H1 (cell line): ENCODE results near the gene RFX2. TPM values are rescaled to one million over a fixed set of nuclear protein-coding genes. Genes with fewer than 3 reads are reported as not detected.

ENCODE experiments used
- CTCF ChIA-PET: fragments of 300-600 bp; sonication (Branson Sonifier 250); formaldehyde crosslinking; loops from one replicate; lab custom pipeline; 2021; ENCODE audit not compliant: partially characterized antibody; lab: Charles Lee
- POLR2A ChIA-PET: fragments of 300-600 bp; sonication (Branson Sonifier 250); formaldehyde crosslinking; loops from one replicate; lab custom pipeline; 2021; ENCODE audit warnings: inconsistent platforms; ENCODE audit not compliant: partially characterized antibody; lab: Charles Lee
- DNase-seq, 2 experiments: peaks; one replicate each; pipeline versions ENCODE4 v3.0.0 to v3.0.0-alpha.2; 2010 to 2022; ENCODE audit warnings: low spot score in 2 of 2, low read depth in 1 of 2, mixed read lengths in 1 of 2
- FAIRE-seq: peaks from 2 replicates; lab custom pipeline; 2011; peaks lifted over from hg19 to GRCh38; lab: Jason Lieb, UNC
- H2AFZ ChIP-seq: 2 replicates; pipeline ENCODE4 v1.8.1; 2012; ENCODE audit warnings: low read length, inconsistent platforms
- H2AK5ac ChIP-seq: 2 replicates; pipeline ENCODE4 v1.6.1; 2013; ENCODE audit warnings: low read depth, low read length
- H2BK120ac ChIP-seq: replicated peaks from 2 replicates; pipeline ENCODE3; 2013; ENCODE audit warnings: low read depth, low read length, inconsistent platforms
- H2BK12ac ChIP-seq: 2 replicates; pipeline ENCODE4 v1.6.1; 2013; ENCODE audit warnings: low read depth, low read length
- H2BK15ac ChIP-seq: 2 replicates; pipeline ENCODE4 v1.6.1; 2013; ENCODE audit warnings: low read length
- H2BK20ac ChIP-seq: 2 replicates; pipeline ENCODE4 v1.6.1; 2013; ENCODE audit warnings: low read length
- H2BK5ac ChIP-seq: 2 replicates; pipeline ENCODE4 v1.6.1; 2013; ENCODE audit warnings: low read depth, low read length
- H3K14ac ChIP-seq: 2 replicates; pipeline ENCODE4 v1.6.1; 2013; ENCODE audit warnings: inconsistent platforms; ENCODE audit not compliant: insufficient read length
- H3K18ac ChIP-seq: 2 replicates; pipeline ENCODE4 v1.6.1; 2013; ENCODE audit warnings: low read length; ENCODE audit errors: extremely low read depth
- H3K23ac ChIP-seq: 2 replicates; pipeline ENCODE4 v1.6.1; 2013; ENCODE audit warnings: inconsistent platforms; ENCODE audit not compliant: insufficient read length
- H3K23me2 ChIP-seq: 2 replicates; pipeline ENCODE4 v1.6.1; 2013; ENCODE audit warnings: low read depth, low read length
- H3K27ac ChIP-seq: 2 replicates; pipeline ENCODE4 v1.6.1; 2011; ENCODE audit warnings: low read depth, low read length, inconsistent platforms
- H3K27me3 ChIP-seq, 4 experiments: replicated peaks in 1 of 4; 1 replicate in 1 of 4; 2 replicates in 3 of 4; pipeline versions ENCODE4 v1.6.1 to v1.8.1; 2011 to 2013; ENCODE audit warnings: low read length in 3 of 4, mild to moderate bottlenecking in 3 of 4, inconsistent platforms in 2 of 4, mixed read lengths in 2 of 4, moderate library complexity in 1 of 4; ENCODE audit not compliant: control insufficient read depth in 3 of 4, insufficient read depth in 3 of 4; ENCODE audit errors: extremely low read depth in 1 of 4
- H3K36me3 ChIP-seq, 4 experiments: 2 replicates each; pipeline versions ENCODE4 v1.6.1 to v1.8.1; 2011 to 2013; ENCODE audit warnings: mild to moderate bottlenecking in 4 of 4, low read length in 3 of 4, moderate library complexity in 2 of 4, control low read depth in 1 of 4, inconsistent platforms in 1 of 4; ENCODE audit not compliant: insufficient read depth in 4 of 4, control insufficient read depth in 2 of 4
- H3K4ac ChIP-seq: replicated peaks from 2 replicates; pipeline ENCODE3; 2013; ENCODE audit warnings: low read length, low read depth, mixed read lengths, inconsistent platforms; ENCODE audit not compliant: insufficient read length
- H3K4me1 ChIP-seq, 4 experiments: replicated peaks in 1 of 4; 1 replicate in 1 of 4; 2 replicates in 3 of 4; pipeline versions ENCODE4 v1.6.1 to v1.8.1; 2011 to 2013; ENCODE audit warnings: low read length in 3 of 4, inconsistent platforms in 2 of 4, mixed read lengths in 1 of 4; ENCODE audit not compliant: insufficient read depth in 4 of 4, control insufficient read depth in 3 of 4
- H3K4me2 ChIP-seq, 2 experiments: 2 replicates each; pipeline versions ENCODE4 v1.6.1 to v1.8.1; 2011 to 2013; ENCODE audit warnings: low read depth in 2 of 2, low read length in 2 of 2, control low read depth in 1 of 2, inconsistent platforms in 1 of 2, mild to moderate bottlenecking in 1 of 2; ENCODE audit not compliant: insufficient read depth in 1 of 2
- H3K4me3 ChIP-seq, 4 experiments: fragments of 200-600, 300-600 bp in 1 of 4; sonication (generic), shearing (Covaris generic), sonication (Bioruptor Twin) in 1 of 4; 2 replicates each; pipeline versions ENCODE4 v1.5.1 to v1.8.1; 2011 to 2016; ENCODE audit warnings: low read length in 4 of 4, low read depth in 3 of 4, control low read depth in 2 of 4, inconsistent platforms in 2 of 4, mild to moderate bottlenecking in 2 of 4, mixed read lengths in 1 of 4, moderate library complexity in 1 of 4; ENCODE audit not compliant: insufficient read depth in 2 of 4; ENCODE audit errors: extremely low read depth in 1 of 4
- H3K56ac ChIP-seq: replicated peaks from 2 replicates; pipeline ENCODE3; 2013; ENCODE audit warnings: low read depth, mild to moderate bottlenecking, mixed read lengths, low read length, inconsistent platforms; ENCODE audit not compliant: insufficient read length
- H3K79me1 ChIP-seq: 2 replicates; pipeline ENCODE4 v1.6.1; 2013; ENCODE audit warnings: low read depth, low read length, control low read depth
- H3K79me2 ChIP-seq, 2 experiments: 2 replicates each; pipeline versions ENCODE4 v1.6.1 to v1.8.1; 2012 to 2013; ENCODE audit warnings: low read length in 2 of 2, mild to moderate bottlenecking in 2 of 2, inconsistent platforms in 1 of 2; ENCODE audit not compliant: insufficient read depth in 2 of 2, control insufficient read depth in 1 of 2
- H3K9ac ChIP-seq, 4 experiments: replicated peaks in 1 of 4; 1 replicate in 1 of 4; 2 replicates in 3 of 4; pipeline versions ENCODE4 v1.6.1 to v1.8.1; 2011 to 2013; ENCODE audit warnings: low read depth in 3 of 4, low read length in 3 of 4, control low read depth in 2 of 4, mild to moderate bottlenecking in 2 of 4, moderate library complexity in 2 of 4, inconsistent platforms in 1 of 4; ENCODE audit errors: extremely low read depth in 1 of 4
- H3K9me3 ChIP-seq, 2 experiments: 2 replicates each; pipeline versions ENCODE4 v1.6.1 to v1.8.1; 2012 to 2013; ENCODE audit warnings: mild to moderate bottlenecking in 2 of 2, moderate library complexity in 2 of 2, control low read depth in 1 of 2, inconsistent platforms in 1 of 2, low read depth in 1 of 2, low read length in 1 of 2, mixed read lengths in 1 of 2; ENCODE audit not compliant: insufficient read depth in 2 of 2
- H4K20me1 ChIP-seq, 2 experiments: replicated peaks in 1 of 2; 2 replicates each; pipeline versions ENCODE3 to v1.8.1; 2011 to 2013; ENCODE audit warnings: inconsistent platforms in 2 of 2, low read length in 2 of 2, mild to moderate bottlenecking in 1 of 2; ENCODE audit not compliant: insufficient read depth in 2 of 2, control insufficient read depth in 1 of 2
- H4K5ac ChIP-seq: 2 replicates; pipeline ENCODE4 v1.6.1; 2013; ENCODE audit warnings: low read length, low read depth, mixed read lengths, inconsistent platforms; ENCODE audit not compliant: insufficient read length
- H4K8ac ChIP-seq: 2 replicates; pipeline ENCODE4 v1.8.0; 2013; ENCODE audit warnings: mild to moderate bottlenecking, moderate library complexity, low read length, inconsistent platforms; ENCODE audit not compliant: insufficient read depth; ENCODE audit errors: extremely low read depth
- H4K91ac ChIP-seq: replicated peaks from 2 replicates; pipeline ENCODE3; 2013; ENCODE audit warnings: low read length, mixed read lengths, inconsistent platforms; ENCODE audit not compliant: insufficient read length
- GTF2F1 ChIP-seq: IDR thresholded peaks from 2 replicates; pipeline ENCODE4 v1.6.1; 2012; ENCODE audit warnings: low read depth, low read length, improper control_type of control experiment, borderline replicate concordance
- HDAC2 ChIP-seq, 2 experiments: fragments of 300-600 bp in 1 of 2; sonication (generic) in 1 of 2; IDR thresholded peaks; 2 replicates each; pipeline ENCODE4 v1.6.1; 2011 to 2012; ENCODE audit warnings: low read depth in 2 of 2, low read length in 2 of 2, mild to moderate bottlenecking in 2 of 2, moderate library complexity in 2 of 2, borderline replicate concordance in 1 of 2, inconsistent platforms in 1 of 2
- HDAC6 ChIP-seq: IDR thresholded peaks from one replicate; pipeline ENCODE4 v1.7.1; 2012; ENCODE audit warnings: low read depth, mild to moderate bottlenecking, inconsistent platforms, low read length, moderate library complexity
- KDM5A ChIP-seq: fragments of 200-600 bp; IDR thresholded peaks from 2 replicates; pipeline ENCODE4 v1.7.1; 2012; ENCODE audit warnings: mild to moderate bottlenecking, low read length, inconsistent platforms, mixed read lengths
- NANOG ChIP-seq: IDR thresholded peaks from 2 replicates; pipeline ENCODE4 v1.6.1; 2011; ENCODE audit warnings: low read length, low read depth, mild to moderate bottlenecking, inconsistent platforms; ENCODE audit not compliant: insufficient read depth, poor library complexity, severe bottlenecking
- RNF2 ChIP-seq: fragments of 200-900, 300-1000 bp; sonication (generic); IDR thresholded peaks from 2 replicates; pipeline ENCODE4 v1.7.1; 2016; ENCODE audit warnings: borderline replicate concordance, low read depth, mild to moderate bottlenecking, antibody characterized with exemption, low read length; ENCODE audit not compliant: poor library complexity, severe bottlenecking; ENCODE audit errors: missing control alignments
- SP4 ChIP-seq: IDR thresholded peaks from 2 replicates; pipeline ENCODE4 v1.6.1; 2012; ENCODE audit warnings: low read length, inconsistent platforms
- TEAD4 ChIP-seq: IDR thresholded peaks from 2 replicates; pipeline ENCODE4 v1.6.1; 2012; ENCODE audit warnings: low read depth, low read length, inconsistent platforms, mixed read lengths
- WGBS, 2 experiments: shearing (Covaris generic) in 1 of 2; methylation state at CpG; one replicate each; pipeline versions ENCODE4 v1.1.6 to v1.1.7; 2013 to 2015; ENCODE audit warnings: low lambda C conversion rate in 2 of 2, mixed read lengths in 2 of 2, inconsistent platforms in 1 of 2, low coverage in 1 of 2, missing lambda C conversion rate in 1 of 2; ENCODE audit not compliant: insufficient replicate concordance in 2 of 2, insufficient coverage in 1 of 2, insufficient read length in 1 of 2; ENCODE audit errors: extremely low coverage in 1 of 2, missing lambda C conversion rate in 1 of 2; 5-methylcytosine and 5-hydroxymethylcytosine counted together
- polyA plus RNA-seq, 7 experiments: library from polyadenylated mRNA; depleted of rRNA in 3 of 7; stranded (reverse) in 5 of 7; unstranded in 2 of 7; fragments of >200 nt in 5 of 7; fragments of 200-250 nt in 2 of 7; gene quantifications; 1 replicate in 5 of 7; 2 replicates in 1 of 7; 4 replicates in 1 of 7; pipeline versions ENCODE4 v1.2.1 to v1.2.3, GENCODE V29; 2011 to 2013; ENCODE audit warnings: missing spikeins in 2 of 7, mixed read lengths in 2 of 7
- total RNA-seq: library from RNA; stranded (reverse); fragmentation: NEBNext Ultra II Directional; extraction: Animal tissue kit (Norgen Biotek cat#: 25700); gene quantifications from 2 replicates; pipeline ENCODE4 v1.2.1, GENCODE V29; 2021
- TF ChIP-seq, protein P1 (sequence below): IDR thresholded peaks from 2 replicates; pipeline ENCODE4 v1.6.1; 2012; ENCODE audit warnings: inconsistent platforms

RFX2 gene
- total and polyA plus RNA-seq, 2 of the 8 experiments (the other 6 are each of a cell fraction or from before 2014, with no cell fraction given), result 4.8 to 5.3 TPM

DNA sequence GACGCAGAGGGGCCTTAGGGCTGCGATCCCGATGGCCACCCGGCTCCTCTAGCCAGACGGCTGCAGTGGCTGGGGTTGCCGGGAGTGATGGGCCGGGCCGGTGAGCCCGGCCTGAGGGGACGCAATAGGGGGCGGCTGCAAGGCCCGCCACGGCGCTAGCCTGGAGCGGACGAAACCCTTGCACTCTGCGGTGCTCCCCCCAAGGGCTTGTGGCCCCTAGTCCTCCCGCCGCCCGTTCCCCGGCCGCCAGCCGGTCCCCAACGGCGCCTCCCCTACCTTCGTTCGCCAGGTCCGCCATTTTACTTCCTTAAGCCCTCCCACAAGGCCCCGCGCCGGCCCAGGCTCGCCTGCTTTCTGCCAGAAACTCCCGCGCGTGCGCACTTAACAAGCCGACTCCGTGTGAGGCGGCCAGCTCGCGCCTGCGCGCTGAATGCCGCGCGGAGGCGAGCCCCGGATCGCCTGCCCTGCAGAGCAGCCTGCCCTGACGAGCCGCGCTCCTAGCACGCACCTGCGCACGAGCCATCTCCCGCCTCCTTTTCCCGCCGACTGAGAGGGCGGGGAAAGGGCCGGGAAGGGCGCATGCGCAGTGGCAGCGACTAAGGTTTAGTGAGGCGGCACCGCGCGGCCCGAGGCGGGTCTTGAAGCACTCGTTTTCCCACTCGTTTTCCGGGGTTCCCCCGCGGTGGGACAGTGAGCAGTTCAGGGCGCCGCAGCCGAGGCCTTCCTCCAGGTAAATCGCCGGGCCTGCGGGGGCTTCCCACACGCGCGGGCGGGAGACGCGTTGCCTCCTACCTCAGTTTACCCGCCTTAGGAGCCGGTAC is 132.3 kb downstream of the RFX2 start, which contains the start of gene RANBP3:
Gene RANBP3, minus strand, starts transcription at position 356 of the 821 bp plus-strand sequence. Its CDS starts 58 bp downstream, at position 298.
- peak within 1 kb of the TSS; percentile 85 to 97 (median 89) for H3K4me3 ChIP-seq
- H4K91ac ChIP-seq, result peak within 1 kb of the TSS; percentile 40
- peak within 1 kb of the TSS; percentile 91 to 94 (median 93) for H3K9ac ChIP-seq
- H3K23me2 ChIP-seq, result peaks cover 6% of the 10 kb centered on the region; the same call in 1 of the 2 replicates
- peaks cover 42 to 49% of the 10 kb centered on the region in 2 experiments for H3K79me2 ChIP-seq
- peaks cover 22 to 27% of the 10 kb centered on the region in 2 experiments for H4K20me1 ChIP-seq
- peak within 1 kb of the TSS; percentile 83 for H3K56ac ChIP-seq
- H3K27ac ChIP-seq, result peak within 1 kb of the TSS; percentile 94
- CTCF ChIA-PET, result interaction anchor here (2.8 to 13.2 kb wide), 3 partner anchors 10 to 40 kb away, joined by 12 to 306 read pairs (median 22); no protein-coding TSS in a partner anchor
- POLR2A ChIA-PET, result interaction anchor here (0.9 to 3.4 kb wide), 14 partner anchors 8 to 221 kb away, joined by 3 to 16 read pairs (median 4); partner anchors contain the start of genes DUS3L, NDUFA11 and VMAC
- FAIRE-seq (no peak), DNase-seq (peak; percentile 96 to 99)
- H2BK15ac ChIP-seq, result no peak within 1 kb of the TSS
- no peak within 1 kb of the TSS; the same call in 1 of the 2 replicates for H3K18ac ChIP-seq
- H3K4me1 ChIP-seq, result peaks cover 0 to 13% (median 7%) of the 10 kb centered on the region in 4 experiments; a peak in 5 of 7 replicates
- H3K79me1 ChIP-seq, result peaks cover 27% of the 10 kb centered on the region
- peak within 1 kb of the TSS; percentile 94 to 96 for H3K4me2 ChIP-seq
- no peak within 1 kb of the TSS for H2BK20ac ChIP-seq
- H3K9me3 ChIP-seq, result no peaks in the 10 kb centered on the region
- H2BK5ac ChIP-seq, result peak within 1 kb of the TSS; percentile 93
- no peak within 1 kb of the TSS; the same call in 1 of the 2 replicates for H2AFZ ChIP-seq
- H3K14ac ChIP-seq, result no peak within 1 kb of the TSS
- no peak within 1 kb of the TSS for H2BK12ac ChIP-seq
- H3K27me3 ChIP-seq, result no peaks in the 10 kb centered on the region
- peak within 1 kb of the TSS; percentile 16; the same call in 1 of the 2 replicates for H2AK5ac ChIP-seq
- no peak within 1 kb of the TSS for H3K4ac ChIP-seq
- H3K23ac ChIP-seq, result no peak within 1 kb of the TSS
- WGBS, 2 experiments, result 1% methylated on average over 86 of the region's 88 CpGs; no CpG with 5 or more reads in 1 of the 2 experiments
- H4K8ac ChIP-seq, result peak within 1 kb of the TSS; percentile 97
- no peak within 1 kb of the TSS for H2BK120ac ChIP-seq
- H4K5ac ChIP-seq, result peak within 1 kb of the TSS; percentile 86
- peaks cover 0 to 21% (median 7%) of the 10 kb centered on the region in 4 experiments; a peak in 6 of 8 replicates for H3K36me3 ChIP-seq
- TF ChIP-seq HDAC6 (no peak), TEAD4 (no peak), RNF2 (no peak), KDM5A (peak; percentile 89), GTF2F1 (peak; percentile 74), NANOG (no peak), HDAC2 (IDR thresholded peaks at IDR 0.05; ENCODE audit: borderline replicate concordance in 1 of 2, low read depth in 2 of 2, low read length in 2 of 2) (no peak; a peak in 1 of 4 replicates), SP4 (peak; percentile 78; the same call in 1 of the 2 replicates)
- TF ChIP-seq, protein P1, sequence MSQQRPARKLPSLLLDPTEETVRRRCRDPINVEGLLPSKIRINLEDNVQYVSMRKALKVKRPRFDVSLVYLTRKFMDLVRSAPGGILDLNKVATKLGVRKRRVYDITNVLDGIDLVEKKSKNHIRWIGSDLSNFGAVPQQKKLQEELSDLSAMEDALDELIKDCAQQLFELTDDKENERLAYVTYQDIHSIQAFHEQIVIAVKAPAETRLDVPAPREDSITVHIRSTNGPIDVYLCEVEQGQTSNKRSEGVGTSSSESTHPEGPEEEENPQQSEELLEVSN, result peak; percentile 100
